Retinal pigment epithelial cell (primary cell): ENCODE results near the gene GPHB5.
"Not testable (repeated sequence)": the region's sequence is repeated elsewhere in the genome, so short reads cannot be mapped to it uniquely, and the experiment has no call there.

ENCODE experiments used
- DNase-seq: peaks from one replicate; pipeline ENCODE4 v3.0.0-alpha.2; 2010; ENCODE audit warnings: low read depth
- H3K4me3 ChIP-seq: 2 replicates; pipeline ENCODE4 v1.5.1; 2011; ENCODE audit warnings: mild to moderate bottlenecking, low read length, control low read depth, moderate library complexity
- TF ChIP-seq, protein P1 (sequence below): conservative IDR thresholded peaks from 2 replicates; pipeline ENCODE4 v1.5.1; 2011; ENCODE audit warnings: low read depth, low read length, control low read depth, inconsistent platforms

GPHB5 gene

DNA sequence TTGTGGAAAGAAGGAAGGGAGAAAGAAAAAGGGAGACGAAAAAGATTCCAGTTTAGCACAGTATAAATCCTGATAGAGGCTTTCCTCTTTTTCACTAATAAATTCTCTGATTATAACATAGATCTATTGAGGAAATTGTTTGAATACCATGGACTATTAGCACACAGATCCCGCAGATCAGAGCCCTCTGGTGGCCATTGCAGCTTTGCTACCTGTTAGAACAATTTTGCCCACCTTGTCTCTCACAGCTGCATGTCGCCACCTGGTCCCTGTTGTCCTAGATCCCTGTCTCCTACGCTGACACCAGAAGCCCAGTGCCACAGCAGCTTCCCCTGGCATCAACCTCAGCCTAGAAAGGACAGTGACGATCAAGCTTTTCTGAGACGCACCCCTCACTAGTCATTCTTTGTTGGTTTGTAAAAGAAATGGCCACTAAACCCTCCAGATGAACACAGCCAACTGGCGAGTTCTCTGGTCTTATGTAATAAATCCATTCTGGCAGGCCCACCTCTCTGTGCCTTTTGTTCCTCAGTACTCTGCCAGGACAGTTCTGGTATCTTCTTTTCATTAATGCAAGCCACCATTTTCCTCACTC is 9.9 kb downstream of the GPHB5 start:
- no peak overlapping the region for H3K4me3 ChIP-seq
- no peak for DNase-seq
- TF ChIP-seq, protein P1, sequence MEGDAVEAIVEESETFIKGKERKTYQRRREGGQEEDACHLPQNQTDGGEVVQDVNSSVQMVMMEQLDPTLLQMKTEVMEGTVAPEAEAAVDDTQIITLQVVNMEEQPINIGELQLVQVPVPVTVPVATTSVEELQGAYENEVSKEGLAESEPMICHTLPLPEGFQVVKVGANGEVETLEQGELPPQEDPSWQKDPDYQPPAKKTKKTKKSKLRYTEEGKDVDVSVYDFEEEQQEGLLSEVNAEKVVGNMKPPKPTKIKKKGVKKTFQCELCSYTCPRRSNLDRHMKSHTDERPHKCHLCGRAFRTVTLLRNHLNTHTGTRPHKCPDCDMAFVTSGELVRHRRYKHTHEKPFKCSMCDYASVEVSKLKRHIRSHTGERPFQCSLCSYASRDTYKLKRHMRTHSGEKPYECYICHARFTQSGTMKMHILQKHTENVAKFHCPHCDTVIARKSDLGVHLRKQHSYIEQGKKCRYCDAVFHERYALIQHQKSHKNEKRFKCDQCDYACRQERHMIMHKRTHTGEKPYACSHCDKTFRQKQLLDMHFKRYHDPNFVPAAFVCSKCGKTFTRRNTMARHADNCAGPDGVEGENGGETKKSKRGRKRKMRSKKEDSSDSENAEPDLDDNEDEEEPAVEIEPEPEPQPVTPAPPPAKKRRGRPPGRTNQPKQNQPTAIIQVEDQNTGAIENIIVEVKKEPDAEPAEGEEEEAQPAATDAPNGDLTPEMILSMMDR: peak; percentile 89

DNA sequence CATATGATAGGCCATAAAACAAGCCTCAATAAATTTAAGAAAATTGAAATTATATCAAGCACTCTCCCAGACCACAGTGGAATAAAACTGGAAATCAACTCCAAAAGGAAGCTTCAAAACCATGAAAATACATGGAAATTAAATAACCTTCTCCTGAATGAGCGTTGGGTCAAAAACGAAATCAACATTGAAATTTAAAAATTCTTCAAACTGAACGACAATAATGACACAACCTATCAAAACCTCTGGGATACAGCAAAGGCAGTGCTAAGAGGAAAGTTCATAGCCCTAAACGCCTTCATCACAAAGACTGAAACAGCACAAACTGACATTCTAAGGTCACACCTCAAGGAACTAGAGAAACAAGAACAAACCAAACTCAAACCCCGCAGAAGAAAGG is 14.3 kb downstream of the GPHB5 start:
- DNase-seq, H3K4me3 ChIP-seq: not testable (repeated sequence)

DNA sequence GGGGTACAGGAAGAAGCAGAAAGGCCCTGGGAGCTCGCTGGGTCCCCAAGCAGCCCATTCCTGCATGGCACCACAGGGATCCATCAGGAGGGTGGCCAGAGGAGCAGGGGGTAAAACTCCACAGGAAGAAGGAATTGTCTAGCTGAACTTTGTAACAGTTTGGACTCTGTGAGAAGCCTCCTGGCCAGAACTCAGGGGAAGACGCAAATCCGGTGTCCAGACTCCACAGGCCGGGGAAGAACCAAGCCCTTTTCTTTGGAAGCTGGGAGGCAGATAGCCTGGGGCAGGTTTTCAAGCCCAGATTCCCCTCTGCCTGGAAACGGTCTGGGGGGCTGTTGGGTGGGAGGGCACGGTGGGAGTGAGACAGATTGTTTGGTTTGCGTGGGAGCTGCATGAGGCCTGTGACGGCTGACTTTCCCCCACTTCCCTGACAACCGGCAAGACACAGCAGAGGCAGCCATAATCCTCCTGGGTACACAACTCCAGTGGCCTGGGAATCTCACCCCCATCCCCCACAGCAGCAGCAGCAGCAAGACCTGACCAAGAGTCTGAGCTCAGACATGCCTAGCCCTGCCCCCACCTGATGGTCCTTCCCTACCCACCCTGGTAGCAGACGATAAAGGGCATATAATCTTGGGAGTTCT is 16.7 kb downstream of the GPHB5 start:
- TF ChIP-seq, protein P1: no peak
- H3K4me3 ChIP-seq: no peak overlapping the region
- DNase-seq: no peak

DNA sequence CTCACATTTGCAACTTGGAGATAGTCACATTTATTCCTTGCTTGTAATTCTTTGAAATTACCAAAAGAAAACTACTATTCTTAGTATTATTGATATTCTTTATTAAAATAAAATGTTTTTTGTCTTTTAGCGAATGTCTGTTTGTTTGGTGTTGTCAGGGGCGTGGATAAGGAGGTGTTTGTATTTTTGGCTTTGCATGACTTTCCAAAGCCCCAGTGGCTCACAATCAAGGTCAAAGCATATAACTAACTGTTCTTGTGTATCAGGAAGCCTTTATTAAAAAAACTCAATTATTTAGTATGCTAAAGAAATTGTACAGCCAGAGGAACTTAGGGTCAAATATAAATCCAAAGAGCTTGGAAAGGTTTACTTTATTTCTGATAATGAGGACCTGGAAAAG is 17.9 kb downstream of the GPHB5 start:
- DNase-seq: no peak
- no peak overlapping the region for H3K4me3 ChIP-seq
- TF ChIP-seq, protein P1: no peak

DNA sequence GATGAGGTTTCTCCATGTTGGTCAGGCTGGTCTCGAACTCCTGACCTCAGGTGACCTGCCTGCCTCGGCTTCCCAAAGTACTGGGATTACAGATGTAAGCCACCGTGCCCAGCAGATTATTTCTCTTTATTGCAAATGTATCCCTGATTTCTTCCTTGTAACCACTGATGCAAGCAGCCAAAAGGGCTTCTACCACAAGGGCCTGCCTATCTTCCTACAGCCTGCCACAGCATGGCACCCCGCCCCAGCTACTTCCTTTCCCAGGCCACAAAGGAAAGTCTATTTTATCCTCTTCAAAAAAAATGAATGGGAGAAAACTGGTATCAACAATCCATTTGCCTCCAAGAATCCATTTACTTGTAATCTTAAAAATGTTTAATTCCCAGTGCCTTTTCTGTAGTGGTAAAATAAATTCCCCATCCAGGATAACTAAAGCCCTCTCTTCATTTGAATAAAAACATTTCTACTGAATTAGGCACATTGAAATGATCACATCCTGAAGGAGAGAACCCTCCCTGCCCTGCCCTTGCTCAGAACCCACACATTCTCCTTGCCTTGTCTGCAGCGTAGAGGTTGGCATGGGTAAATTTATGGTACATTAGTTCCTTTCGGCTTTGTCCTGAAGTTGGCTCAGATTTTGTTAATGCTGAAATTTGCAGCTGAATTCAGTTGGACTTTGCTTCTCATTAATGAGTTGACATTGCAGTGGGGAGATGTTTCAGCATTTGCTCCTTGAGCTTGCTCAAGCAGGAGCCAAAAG is 19.2 kb downstream of the GPHB5 start:
- DNase-seq: no peak

DNA sequence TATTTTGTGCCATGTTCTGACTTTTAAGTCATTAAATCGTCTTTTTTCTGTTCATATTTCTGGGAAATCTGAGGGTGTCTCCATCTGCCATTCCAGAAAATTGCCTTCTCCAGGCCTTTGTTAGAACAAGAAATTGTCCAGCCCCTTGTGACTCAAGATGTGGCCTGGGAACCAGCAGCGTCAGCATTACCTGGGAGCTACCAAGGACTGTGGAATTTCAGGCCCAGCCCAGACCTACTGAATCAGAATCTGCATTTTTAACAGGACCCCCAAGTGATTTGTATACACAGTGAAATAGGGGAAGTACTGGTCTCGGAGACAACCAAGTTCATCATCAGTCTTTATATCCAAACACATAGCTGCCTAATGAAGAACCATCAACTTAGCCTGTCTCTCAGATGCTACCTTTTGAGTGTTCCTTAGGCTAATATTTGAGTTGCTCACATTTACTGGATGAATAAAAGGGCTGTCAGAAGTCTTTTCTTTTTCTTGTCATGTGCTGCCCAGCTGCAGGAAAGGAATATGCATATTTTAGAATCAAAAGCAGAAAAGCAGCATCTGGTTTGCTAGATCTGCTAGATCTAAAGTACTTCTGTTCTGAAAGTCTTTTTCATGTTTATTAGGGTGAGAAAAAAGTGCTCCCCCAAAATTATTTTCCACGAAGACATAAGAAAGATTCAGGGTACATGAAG is 21.2 kb downstream of the GPHB5 start:
- TF ChIP-seq, protein P1: no peak
- no peak overlapping the region for H3K4me3 ChIP-seq
- DNase-seq: no peak

More for the DNA sequence above, 19.2 kb downstream of the GPHB5 start:
- TF ChIP-seq, protein P1: no peak
- no peak overlapping the region for H3K4me3 ChIP-seq

DNA sequence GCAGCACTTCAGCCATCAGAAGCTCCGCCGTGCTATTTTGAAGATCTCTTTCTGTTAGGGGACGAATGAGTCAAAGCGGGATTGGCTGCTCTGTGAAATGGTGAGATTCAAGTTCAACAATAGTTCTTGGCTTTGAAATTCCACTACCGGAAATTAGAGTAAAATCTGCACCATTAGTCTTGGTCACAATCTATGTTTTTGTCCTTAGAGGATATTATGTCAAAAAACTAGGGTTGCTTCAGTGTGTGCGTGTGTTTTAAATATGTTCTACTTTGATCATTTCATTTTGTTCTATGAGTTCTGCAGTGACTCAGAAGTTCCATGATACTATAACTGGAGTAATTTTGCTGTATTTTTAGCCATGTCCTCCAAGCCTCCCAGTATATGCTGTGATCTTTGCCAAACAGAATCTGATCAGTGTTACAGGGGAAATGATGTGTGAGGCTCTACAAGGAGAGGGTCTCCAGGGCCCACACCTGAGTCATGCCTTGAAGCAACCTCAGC is 22.6 kb downstream of the GPHB5 start:
- DNase-seq: no peak
- TF ChIP-seq, protein P1: no peak
- no peak overlapping the region for H3K4me3 ChIP-seq
